Neural cell (in vitro differentiated cells): ENCODE measurements around the gene LYRM7. TPM values are rescaled to one million over a fixed set of nuclear protein-coding genes. Genes with fewer than 3 reads are reported as not detected.

Source experiments
- H2AFZ ChIP-seq: fragments of 200-600, 300-800 bp; sonication (generic), shearing (Covaris generic); 2 replicates; pipeline ENCODE4 v1.6.0; 2014; ENCODE audit warnings: low read depth, mild to moderate bottlenecking, antibody characterized with exemption, low read length, moderate library complexity
- H3F3A ChIP-seq: fragments of 200-600 bp; shearing (Covaris generic); 2 replicates; pipeline ENCODE4 v1.6.1; 2016; ENCODE audit warnings: mild to moderate bottlenecking, moderate library complexity, mixed read lengths, antibody characterized with exemption, low read length; ENCODE audit not compliant: insufficient read depth, poor library complexity, severe bottlenecking
- H3K27ac ChIP-seq: fragments of 200-600, 300-800 bp; sonication (generic), shearing (Covaris generic); 2 replicates; pipeline ENCODE4 v1.5.1; 2014; ENCODE audit warnings: mild to moderate bottlenecking, low read length, moderate library complexity
- H3K27me3 ChIP-seq: fragments of 300-800, 200-600 bp; sonication (generic), shearing (Covaris generic); 2 replicates; pipeline ENCODE4 v1.6.0; 2014; ENCODE audit warnings: mild to moderate bottlenecking, low read depth, low read length, moderate library complexity; ENCODE audit not compliant: insufficient read depth
- H3K36me3 ChIP-seq: fragments of 300-800, 200-600 bp; sonication (generic), shearing (Covaris generic); 2 replicates; pipeline ENCODE4 v1.5.1; 2014; ENCODE audit warnings: mild to moderate bottlenecking, antibody characterized with exemption, low read length, moderate library complexity; ENCODE audit not compliant: insufficient read depth
- H3K4me2 ChIP-seq: fragments of 300-800, 200-600 bp; sonication (generic), shearing (Covaris generic); 2 replicates; pipeline ENCODE4 v1.6.0; 2014; ENCODE audit warnings: mild to moderate bottlenecking, low read length
- H3K4me3 ChIP-seq: fragments of 300-800, 200-600 bp; sonication (generic), shearing (Covaris generic); 2 replicates; pipeline ENCODE4 v1.5.1; 2014; ENCODE audit warnings: mild to moderate bottlenecking, low read length, moderate library complexity
- H3K79me2 ChIP-seq: fragments of 200-600 bp; shearing (Covaris generic); replicated peaks from 2 replicates; pipeline ENCODE4 v1.6.0; 2014; ENCODE audit warnings: mild to moderate bottlenecking, low read length, moderate library complexity; ENCODE audit not compliant: insufficient read depth
- H3K9ac ChIP-seq: fragments of 300-800, 200-600 bp; sonication (generic), shearing (Covaris generic); 2 replicates; pipeline ENCODE4 v1.6.1; 2016; ENCODE audit warnings: mild to moderate bottlenecking, low read length, mixed read lengths
- H3K9me2 ChIP-seq: fragments of 200-600 bp; shearing (Covaris generic); 2 replicates; pipeline ENCODE4 v1.6.1; 2016; ENCODE audit warnings: mild to moderate bottlenecking, low read length, mixed read lengths; ENCODE audit not compliant: insufficient read depth
- H3K9me3 ChIP-seq: fragments of 200-600, 300-800 bp; sonication (generic), shearing (Covaris generic); 2 replicates; pipeline ENCODE4 v1.6.1; 2016; ENCODE audit warnings: mild to moderate bottlenecking, mixed run types, low read length, moderate library complexity, mixed read lengths
- H4K20me1 ChIP-seq: fragments of 200-600 bp; shearing (Covaris generic); 2 replicates; pipeline ENCODE4 v1.6.1; 2016; ENCODE audit warnings: mild to moderate bottlenecking, mixed run types; ENCODE audit not compliant: insufficient read depth
- EP300 ChIP-seq: fragments of 450-650 bp; conservative IDR thresholded peaks from 2 replicates; pipeline ENCODE4 v1.6.1; 2014; ENCODE audit warnings: antibody characterized with exemption, mild to moderate bottlenecking, moderate library complexity; ENCODE audit not compliant: poor library complexity, severe bottlenecking
- EZH2 ChIP-seq: fragments of 200-600, 300-800 bp; shearing (Covaris generic), sonication (generic); IDR thresholded peaks from 2 replicates; pipeline ENCODE4 v1.6.1; 2014; ENCODE audit warnings: antibody characterized with exemption, low read length, borderline replicate concordance, mild to moderate bottlenecking; ENCODE audit not compliant: insufficient read depth, poor library complexity, severe bottlenecking
- MXI1 ChIP-seq: fragments of 450-650 bp; conservative IDR thresholded peaks from 2 replicates; pipeline ENCODE4 v1.6.1; 2014; ENCODE audit warnings: antibody characterized with exemption, mild to moderate bottlenecking; ENCODE audit not compliant: poor library complexity, severe bottlenecking
- POLR2AphosphoS5 ChIP-seq: IDR thresholded peaks from 2 replicates; pipeline ENCODE4 v1.6.1; 2012
- RAD21 ChIP-seq: fragments of 450-650 bp; conservative IDR thresholded peaks from 2 replicates; pipeline ENCODE4 v1.6.1; 2014; ENCODE audit warnings: antibody characterized with exemption, mild to moderate bottlenecking, moderate library complexity
- REST ChIP-seq: IDR thresholded peaks from 2 replicates; pipeline ENCODE4 v1.6.1; 2012; ENCODE audit warnings: borderline replicate concordance
- SMC3 ChIP-seq: fragments of 450-650 bp; conservative IDR thresholded peaks from 2 replicates; pipeline ENCODE4 v1.6.1; 2014; ENCODE audit warnings: antibody characterized with exemption, mild to moderate bottlenecking, moderate library complexity; ENCODE audit not compliant: poor library complexity
- TAF1 ChIP-seq: IDR thresholded peaks from 2 replicates; pipeline ENCODE4 v1.6.1; 2012; ENCODE audit warnings: low read depth
- polyA plus RNA-seq: library from polyadenylated mRNA; depleted of rRNA; stranded (reverse); fragments of >200 nt; gene quantifications from 2 replicates; pipeline ENCODE4 v1.2.3, GENCODE V29; 2014
- TF ChIP-seq, protein P1 (sequence below): fragments of 450-650 bp; IDR thresholded peaks from 2 replicates; pipeline ENCODE4 v1.5.1; 2014; ENCODE audit warnings: antibody characterized with exemption, mild to moderate bottlenecking, moderate library complexity; ENCODE audit not compliant: poor library complexity, severe bottlenecking

LYRM7 gene
- polyA plus RNA-seq, 1 donor from 2014 or later: 8.3 TPM

DNA sequence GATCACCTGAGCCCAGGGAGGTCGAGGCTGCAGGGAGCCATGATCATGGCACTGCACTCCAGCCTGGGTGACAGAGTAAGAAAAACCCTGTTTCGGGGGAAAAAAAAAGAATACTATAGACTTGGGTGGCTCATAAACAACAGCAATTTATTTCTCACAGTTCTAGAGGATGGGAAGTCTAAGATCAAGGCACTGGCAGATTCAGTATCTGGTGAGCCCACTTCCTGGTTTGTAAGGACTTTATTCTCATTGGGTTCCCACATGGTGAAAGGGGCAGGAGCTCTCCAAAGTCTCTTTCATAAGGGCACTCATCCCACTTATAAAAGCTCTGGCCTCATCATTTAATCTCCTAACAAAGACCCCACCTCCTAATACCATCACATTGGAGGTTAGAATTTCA, 14.4 kb upstream of the LYRM7 start:
- Histone ChIP-seq H3K36me3 (peaks cover 13% of the 10 kb centered on the region), H3F3A (no peaks in the 10 kb centered on the region), H3K4me3 (no peak overlapping the region), H3K9me2 (no peaks in the 10 kb centered on the region), H3K4me2 (no peak overlapping the region), H2AFZ (no peak overlapping the region), H3K79me2 (peaks cover 6% of the 10 kb centered on the region), H3K9me3 (no peaks in the 10 kb centered on the region), H3K27me3 (no peaks in the 10 kb centered on the region), H3K9ac (no peak overlapping the region), H3K27ac (no peak overlapping the region), H4K20me1 (no peaks in the 10 kb centered on the region)
- TF ChIP-seq RAD21: no peak
- TF ChIP-seq POLR2AphosphoS5: no peak
- no peak for TF ChIP-seq SMC3
- no peak for TF ChIP-seq MXI1
- no peak for TF ChIP-seq TAF1
- no peak for TF ChIP-seq REST
- TF ChIP-seq, protein P1, sequence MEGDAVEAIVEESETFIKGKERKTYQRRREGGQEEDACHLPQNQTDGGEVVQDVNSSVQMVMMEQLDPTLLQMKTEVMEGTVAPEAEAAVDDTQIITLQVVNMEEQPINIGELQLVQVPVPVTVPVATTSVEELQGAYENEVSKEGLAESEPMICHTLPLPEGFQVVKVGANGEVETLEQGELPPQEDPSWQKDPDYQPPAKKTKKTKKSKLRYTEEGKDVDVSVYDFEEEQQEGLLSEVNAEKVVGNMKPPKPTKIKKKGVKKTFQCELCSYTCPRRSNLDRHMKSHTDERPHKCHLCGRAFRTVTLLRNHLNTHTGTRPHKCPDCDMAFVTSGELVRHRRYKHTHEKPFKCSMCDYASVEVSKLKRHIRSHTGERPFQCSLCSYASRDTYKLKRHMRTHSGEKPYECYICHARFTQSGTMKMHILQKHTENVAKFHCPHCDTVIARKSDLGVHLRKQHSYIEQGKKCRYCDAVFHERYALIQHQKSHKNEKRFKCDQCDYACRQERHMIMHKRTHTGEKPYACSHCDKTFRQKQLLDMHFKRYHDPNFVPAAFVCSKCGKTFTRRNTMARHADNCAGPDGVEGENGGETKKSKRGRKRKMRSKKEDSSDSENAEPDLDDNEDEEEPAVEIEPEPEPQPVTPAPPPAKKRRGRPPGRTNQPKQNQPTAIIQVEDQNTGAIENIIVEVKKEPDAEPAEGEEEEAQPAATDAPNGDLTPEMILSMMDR: no peak
- TF ChIP-seq EZH2: no peak
- TF ChIP-seq EP300: no peak

- Histone ChIP-seq H3F3A (no peaks in the 10 kb centered on the region), H3K4me3 (no peak overlapping the region), H3K9me2 (no peaks in the 10 kb centered on the region), H3K9ac (no peak overlapping the region), H3K9me3 (no peaks in the 10 kb centered on the region), H3K79me2 (peaks cover 10% of the 10 kb centered on the region), H2AFZ (no peak overlapping the region), H3K27ac (no peak overlapping the region), H3K36me3 (peaks cover 13% of the 10 kb centered on the region), H3K4me2 (no peak overlapping the region), H4K20me1 (no peaks in the 10 kb centered on the region), H3K27me3 (no peaks in the 10 kb centered on the region)
- TF ChIP-seq SMC3: no peak
- no peak for TF ChIP-seq EZH2
- no peak for TF ChIP-seq RAD21
- TF ChIP-seq EP300: no peak
- TF ChIP-seq, protein P1: no peak
- no peak for TF ChIP-seq TAF1
- TF ChIP-seq POLR2AphosphoS5: no peak
Measured at GRCh38 chr5:131156957-131157356, 13.8 kb upstream of the LYRM7 start.
